Liver (tissue), 9 donors: ENCODE results near the gene UNC13D. TPM values are rescaled to one million over a fixed set of nuclear protein-coding genes. Genes with fewer than 3 reads are reported as not detected.

Source experiments
- DNase-seq: peaks from one replicate; pipeline ENCODE4 v3.0.0-alpha.2; 2017; ENCODE audit warnings: low spot score
- H3K27ac ChIP-seq, 2 donors: one replicate each; pipeline ENCODE4 v1.7.0; 2013; ENCODE audit warnings: inconsistent platforms in 2 of 2, low read length in 2 of 2, control low read depth in 1 of 2, low read depth in 1 of 2, mild to moderate bottlenecking in 1 of 2
- H3K27me3 ChIP-seq, 4 donors: one replicate each; pipeline versions ENCODE4 v1.6.1 to v1.7.0; 2013; ENCODE audit warnings: low read length in 3 of 4, inconsistent platforms in 1 of 4, mild to moderate bottlenecking in 1 of 4, moderate library complexity in 1 of 4; ENCODE audit not compliant: control insufficient read depth in 4 of 4, insufficient read depth in 4 of 4
- H3K36me3 ChIP-seq, 4 donors: one replicate each; pipeline versions ENCODE4 v1.6.1 to v1.7.0; 2013; ENCODE audit warnings: low read length in 3 of 4, mild to moderate bottlenecking in 3 of 4, low read depth in 1 of 4, moderate library complexity in 1 of 4; ENCODE audit not compliant: control insufficient read depth in 4 of 4, insufficient read depth in 3 of 4
- H3K4me1 ChIP-seq, 4 donors: one replicate each; pipeline versions ENCODE4 v1.6.1 to v1.7.0; 2013; ENCODE audit warnings: low read length in 3 of 4, mild to moderate bottlenecking in 3 of 4, moderate library complexity in 1 of 4; ENCODE audit not compliant: control insufficient read depth in 4 of 4, insufficient read depth in 4 of 4
- H3K4me3 ChIP-seq, 3 donors: one replicate each; pipeline versions ENCODE4 v1.6.1 to v1.7.0; 2013; ENCODE audit warnings: low read length in 3 of 3, control low read depth in 1 of 3, low read depth in 1 of 3, mild to moderate bottlenecking in 1 of 3
- H3K9ac ChIP-seq, 2 donors: one replicate each; pipeline ENCODE4 v1.7.0; 2013; ENCODE audit warnings: low read length in 2 of 2, mild to moderate bottlenecking in 2 of 2, moderate library complexity in 2 of 2, control low read depth in 1 of 2, low read depth in 1 of 2
- H3K9me3 ChIP-seq, 4 donors: one replicate each; pipeline versions ENCODE4 v1.6.1 to v1.7.0; 2013; ENCODE audit warnings: low read length in 3 of 4; ENCODE audit not compliant: control insufficient read depth in 4 of 4
- ATF3 ChIP-seq: IDR thresholded peaks from 2 replicates; pipeline ENCODE4 v1.6.1; 2016; ENCODE audit warnings: antibody characterized with exemption
- EGR1 ChIP-seq, 2 donors: IDR thresholded peaks; 2 replicates each; pipeline ENCODE4 v1.6.1; 2016 to 2018; ENCODE audit warnings: antibody characterized with exemption in 2 of 2, low read depth in 2 of 2
- FOXA1 ChIP-seq: IDR thresholded peaks from 2 replicates; pipeline ENCODE4 v1.6.1; 2016; ENCODE audit warnings: antibody characterized with exemption
- FOXA2 ChIP-seq: IDR thresholded peaks from 2 replicates; pipeline ENCODE4 v1.6.1; 2016; ENCODE audit warnings: antibody characterized with exemption
- GABPA ChIP-seq, 2 donors: IDR thresholded peaks in 1 of 2; conservative IDR thresholded peaks in 1 of 2; 2 replicates each; pipeline ENCODE4 v1.6.1; 2016; ENCODE audit warnings: antibody characterized with exemption in 2 of 2, mild to moderate bottlenecking in 1 of 2, moderate library complexity in 1 of 2
- HNF4A ChIP-seq, 2 donors: conservative IDR thresholded peaks; 2 replicates each; pipeline ENCODE4 v1.6.1; 2016; ENCODE audit warnings: antibody characterized with exemption in 2 of 2, mild to moderate bottlenecking in 2 of 2
- HNF4G ChIP-seq: IDR thresholded peaks from 2 replicates; pipeline ENCODE4 v1.6.1; 2016; ENCODE audit warnings: antibody characterized with exemption
- JUND ChIP-seq, 2 donors: IDR thresholded peaks; 2 replicates each; pipeline ENCODE4 v1.6.1; 2016; ENCODE audit warnings: antibody characterized with exemption in 2 of 2
- NR2F2 ChIP-seq: IDR thresholded peaks from 2 replicates; pipeline ENCODE4 v1.6.1; 2016; ENCODE audit warnings: antibody characterized with exemption
- RAD21 ChIP-seq, 2 donors: IDR thresholded peaks; 2 replicates each; pipeline ENCODE4 v1.6.1; 2016; ENCODE audit warnings: antibody characterized with exemption in 2 of 2, mild to moderate bottlenecking in 2 of 2
- REST ChIP-seq: IDR thresholded peaks from 2 replicates; pipeline ENCODE4 v1.6.1; 2016; ENCODE audit warnings: antibody characterized with exemption, mild to moderate bottlenecking
- RXRA ChIP-seq, 2 donors: IDR thresholded peaks; 2 replicates each; pipeline ENCODE4 v1.6.1; 2017 to 2018; ENCODE audit warnings: antibody characterized with exemption in 2 of 2, mild to moderate bottlenecking in 1 of 2
- SP1 ChIP-seq: IDR thresholded peaks from 2 replicates; pipeline ENCODE4 v1.6.1; 2018; ENCODE audit warnings: antibody characterized with exemption, mild to moderate bottlenecking
- TAF1 ChIP-seq: conservative IDR thresholded peaks from 2 replicates; pipeline ENCODE4 v1.6.1; 2016; ENCODE audit warnings: antibody characterized with exemption, mild to moderate bottlenecking
- YY1 ChIP-seq: IDR thresholded peaks from 2 replicates; pipeline ENCODE4 v1.6.1; 2016; ENCODE audit warnings: antibody characterized with exemption, mild to moderate bottlenecking
- ZBTB33 ChIP-seq: IDR thresholded peaks from 2 replicates; pipeline ENCODE4 v1.6.1; 2016; ENCODE audit warnings: antibody characterized with exemption
- WGBS: extraction: QIAGEN DNeasy Blood & Tissue Kit; methylation state at CpG from one replicate; pipeline ENCODE4 v1.1.7; 2013; 5-methylcytosine and 5-hydroxymethylcytosine counted together
- polyA plus RNA-seq, 2 donors: library from polyadenylated mRNA; stranded (reverse) in 1 of 2; unstranded in 1 of 2; fragments of 200-250 nt in 1 of 2; fragments of >200 nt in 1 of 2; fragmentation: Nextera tagmentation in 1 of 2; extraction: Ambion mirVana in 1 of 2; gene quantifications; one replicate each; pipeline versions ENCODE4 v1.2.1 to v1.2.3, GENCODE V29; 2013 to 2015
- total RNA-seq, 2 donors: library from RNA; depleted of rRNA; stranded (reverse); fragments of >200 nt; gene quantifications; one replicate each; pipeline ENCODE4 v1.2.3, GENCODE V29; 2014
- TF ChIP-seq, protein P1 (sequence below): IDR thresholded peaks from 2 replicates; pipeline ENCODE4 v1.6.1; 2016; ENCODE audit warnings: antibody characterized with exemption
- TF ChIP-seq, protein P2 (sequence below): fragments of 150-350 bp; IDR thresholded peaks from 2 replicates; pipeline ENCODE4 v1.5.1; 2017; ENCODE audit warnings: improper control_type of control experiment, low read depth, low read length; ENCODE audit not compliant: missing input control
- donor health status: healthy.
- donor health status: healthy.
- donor health status: healthy.
- donor health status: healthy.
- donor health status: healthy.

UNC13D gene
- total and polyA plus RNA-seq, 4 donors, result 2.1 to 22.9 (median 7.6) TPM

DNA sequence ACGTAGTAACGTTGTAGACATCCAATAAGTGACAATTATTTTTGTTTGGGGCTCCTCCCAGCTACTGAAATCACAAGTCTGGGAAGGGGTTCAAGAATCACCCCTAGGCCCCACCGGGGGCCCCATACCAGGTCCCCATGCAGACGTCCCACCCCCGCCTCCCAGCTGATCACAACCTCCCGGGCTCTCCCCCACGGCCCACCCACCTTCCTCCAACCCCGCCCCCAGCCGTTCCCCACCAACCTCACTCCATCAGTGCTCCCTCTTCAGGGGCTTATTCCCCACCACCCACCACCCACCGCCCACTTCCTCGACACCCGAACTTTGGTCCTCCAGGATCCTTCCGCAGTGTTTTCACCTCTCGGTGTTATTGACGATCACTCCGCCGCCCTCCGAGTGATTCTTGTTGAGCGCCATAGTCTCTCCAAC, 10.7 kb upstream of the UNC13D start:
- no peak for DNase-seq
- Histone ChIP-seq H3K36me3 (peaks cover 0 to 11% (median 3%) of the 10 kb centered on the region in 4 donors), H3K9me3 (no peaks in the 10 kb centered on the region), H3K4me3 (peak overlapping the region; percentile 81 to 87 (median 83)), H3K27ac (peak overlapping the region; percentile 87 to 96), H3K27me3 (no peaks in the 10 kb centered on the region), H3K9ac (peak overlapping the region; percentile 93 to 100), H3K4me1 (peaks cover 2 to 37% (median 28%) of the 10 kb centered on the region in 4 donors)
- TF ChIP-seq FOXA2 (no peak), HNF4G (no peak), FOXA1 (no peak), YY1 (no peak), RAD21 (IDR thresholded peaks at IDR 0.05) (no peak), ZBTB33 (no peak), JUND (IDR thresholded peaks at IDR 0.05) (no peak), REST (no peak), NR2F2 (no peak), TAF1 (no peak), ATF3 (no peak), GABPA (IDR thresholded peaks at IDR 0.05 in 1 of 2, conservative IDR thresholded peaks at IDR 0.05 in 1 of 2) (no peak)
- TF ChIP-seq, protein P1, sequence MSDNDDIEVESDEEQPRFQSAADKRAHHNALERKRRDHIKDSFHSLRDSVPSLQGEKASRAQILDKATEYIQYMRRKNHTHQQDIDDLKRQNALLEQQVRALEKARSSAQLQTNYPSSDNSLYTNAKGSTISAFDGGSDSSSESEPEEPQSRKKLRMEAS, result no peak
- TF ChIP-seq, protein P2, sequence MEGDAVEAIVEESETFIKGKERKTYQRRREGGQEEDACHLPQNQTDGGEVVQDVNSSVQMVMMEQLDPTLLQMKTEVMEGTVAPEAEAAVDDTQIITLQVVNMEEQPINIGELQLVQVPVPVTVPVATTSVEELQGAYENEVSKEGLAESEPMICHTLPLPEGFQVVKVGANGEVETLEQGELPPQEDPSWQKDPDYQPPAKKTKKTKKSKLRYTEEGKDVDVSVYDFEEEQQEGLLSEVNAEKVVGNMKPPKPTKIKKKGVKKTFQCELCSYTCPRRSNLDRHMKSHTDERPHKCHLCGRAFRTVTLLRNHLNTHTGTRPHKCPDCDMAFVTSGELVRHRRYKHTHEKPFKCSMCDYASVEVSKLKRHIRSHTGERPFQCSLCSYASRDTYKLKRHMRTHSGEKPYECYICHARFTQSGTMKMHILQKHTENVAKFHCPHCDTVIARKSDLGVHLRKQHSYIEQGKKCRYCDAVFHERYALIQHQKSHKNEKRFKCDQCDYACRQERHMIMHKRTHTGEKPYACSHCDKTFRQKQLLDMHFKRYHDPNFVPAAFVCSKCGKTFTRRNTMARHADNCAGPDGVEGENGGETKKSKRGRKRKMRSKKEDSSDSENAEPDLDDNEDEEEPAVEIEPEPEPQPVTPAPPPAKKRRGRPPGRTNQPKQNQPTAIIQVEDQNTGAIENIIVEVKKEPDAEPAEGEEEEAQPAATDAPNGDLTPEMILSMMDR, result no peak
- WGBS, result under 1% methylated on average over 19 of the region's 19 CpGs

- H3K27ac ChIP-seq, result peak overlapping the region; percentile 87 to 96
- peaks cover 2 to 44% (median 30%) of the 10 kb centered on the region in 4 donors for H3K4me1 ChIP-seq
- DNase-seq, result no peak
- peak overlapping the region; percentile 81 to 87 (median 83) for H3K4me3 ChIP-seq
- H3K9ac ChIP-seq, result peak overlapping the region; percentile 93 to 100
- H3K27me3 ChIP-seq, result no peaks in the 10 kb centered on the region
- H3K9me3 ChIP-seq, result no peaks in the 10 kb centered on the region
- H3K36me3 ChIP-seq, result peaks cover 5 to 18% (median 10%) of the 10 kb centered on the region in 4 donors
- 21% methylated on average over 7 of the region's 7 CpGs for WGBS
- TF ChIP-seq JUND (IDR thresholded peaks at IDR 0.05) (peak in 1 of 2 donors; percentile 7), NR2F2 (peak; percentile 10), RAD21 (IDR thresholded peaks at IDR 0.05) (no peak), ZBTB33 (no peak), ATF3 (no peak), FOXA2 (no peak), HNF4A (conservative IDR thresholded peaks at IDR 0.05) (no peak), HNF4G (no peak), FOXA1 (no peak), RXRA (IDR thresholded peaks at IDR 0.05) (peak in 1 of 2 donors; percentile 17), TAF1 (no peak), SP1 (no peak), YY1 (peak; percentile 40), EGR1 (IDR thresholded peaks at IDR 0.05; ENCODE audit: low read depth in 2 of 2) (no peak), GABPA (IDR thresholded peaks at IDR 0.05 in 1 of 2, conservative IDR thresholded peaks at IDR 0.05 in 1 of 2) (no peak)
- TF ChIP-seq, protein P1, result no peak
Measured at GRCh38 chr17:75854101-75854748, 10.0 kb upstream of the UNC13D start.
